Measurements from ENCODE around the gene ITM2C.
A peak's percentile ranks its signal among the peaks of the same experiment; 100 is the strongest.

- peak in 1 of 2 experiments; percentile 52; a peak in 3 of 4 replicates for TF ChIP-seq CTCF (conservative IDR thresholded peaks at IDR 0.05; ENCODE audit: low read depth in 2 of 2)
- no peak; the same call in 1 of the 2 replicates for TF ChIP-seq POLR2AphosphoS5 (IDR thresholded peaks at IDR 0.05; ENCODE audit: low read depth)
Observed at GRCh38 chr2:230881840-230882239, 17.1 kb downstream of the ITM2C start.
